Tongue (tissue), 2 donors: Measurements from ENCODE around the gene ABCA7. TPM values are rescaled to one million over a fixed set of nuclear protein-coding genes. Genes with fewer than 3 reads are reported as not detected.

Experiments used
- small RNA-seq: library from RNA; depleted of rRNA; stranded (forward); fragments of <200 nt; gene quantifications from one replicate; pipeline ENCODE3, GENCODE V24; 2014; ENCODE audit warnings: low replicate concordance
- total RNA-seq: library from RNA; depleted of rRNA; stranded (reverse); fragments of >200 nt; gene quantifications from one replicate; pipeline ENCODE4 v1.2.3, GENCODE V29; 2014

Gene ABCA7
- total RNA-seq, 1 donor from 2014 or later: 22.1 TPM

Small RNA genes lying within 50 kb of the gene (small RNA-seq; reads per million reads assigned to genes)
- gene RNU6-2: 0.21 reads per million, percentile 30 among the genes with 10 or more reads in this experiment

Other genes starting within 250 kb of the ABCA7 start
- 90.6 TPM for gene PTBP1, start 242.7 kb upstream of the ABCA7 start, total RNA-seq
- gene PLPPR3, start 218.2 kb upstream of the ABCA7 start, total RNA-seq: 0.31 TPM
- gene AZU1, start 212.3 kb upstream of the ABCA7 start, total RNA-seq: 2.5 TPM
- gene PRTN3, start 199.1 kb upstream of the ABCA7 start, total RNA-seq: 3.3 TPM
- 3.5 TPM for gene ELANE, start 187.8 kb upstream of the ABCA7 start, total RNA-seq
- gene CFD, start 180.4 kb upstream of the ABCA7 start, total RNA-seq: 5.8 TPM
- 34.4 TPM for gene MED16, start 146.9 kb upstream of the ABCA7 start, total RNA-seq
- gene RNU6-9, start 146.6 kb upstream of the ABCA7 start, total RNA-seq: not detected
- 23.2 TPM for gene R3HDM4, start 126.9 kb upstream of the ABCA7 start, total RNA-seq
- not detected for gene KISS1R, start 122.8 kb upstream of the ABCA7 start, total RNA-seq
- gene ARID3A, start 114.1 kb upstream of the ABCA7 start, total RNA-seq: 5.2 TPM
- 44.0 TPM for gene WDR18, start 55.8 kb upstream of the ABCA7 start, total RNA-seq
- gene GRIN3B, start 39.7 kb upstream of the ABCA7 start, total RNA-seq: not detected
- 72.1 TPM for gene TMEM259, start 19.0 kb upstream of the ABCA7 start, total RNA-seq
- gene RNU6-2, start 18.6 kb upstream of the ABCA7 start, total RNA-seq: not detected
- gene CNN2, start 13.5 kb upstream of the ABCA7 start, total RNA-seq: 42.3 TPM
- gene ARHGAP45, start 27.1 kb downstream of the ABCA7 start, total RNA-seq: 16.8 TPM
- 73.4 TPM for gene POLR2E, start 55.3 kb downstream of the ABCA7 start, total RNA-seq
- 115 TPM for gene GPX4, start 63.9 kb downstream of the ABCA7 start, total RNA-seq
- 20.9 TPM for gene SBNO2, start 134.2 kb downstream of the ABCA7 start, total RNA-seq
- gene STK11, start 165.7 kb downstream of the ABCA7 start, total RNA-seq: 64.9 TPM
- gene CBARP, start 197.9 kb downstream of the ABCA7 start, total RNA-seq: 1.1 TPM
- gene ATP5F1D, start 201.6 kb downstream of the ABCA7 start, total RNA-seq: 67.2 TPM
- gene MIDN, start 208.5 kb downstream of the ABCA7 start, total RNA-seq: 26.7 TPM
- gene CIRBP, start 229.2 kb downstream of the ABCA7 start, total RNA-seq: 434 TPM
- gene FAM174C, start 235.4 kb downstream of the ABCA7 start, total RNA-seq: 3.9 TPM
- not detected for gene EFNA2, start 245.8 kb downstream of the ABCA7 start, total RNA-seq